SK-N-SH treated with all-trans-retinoic acid at 6 μM for 48 hours (cell line): ENCODE results near the gene PRDM15.

Experiments
- OSR1 ChIP-seq: fragments of 250-450 bp; sonication (Bioruptor Pico); IDR thresholded peaks from 2 replicates; pipeline ENCODE4 v1.8.0; 2022; ENCODE audit warnings: moderate library complexity, mild to moderate bottlenecking, inconsistent platforms
- RARB ChIP-seq: fragments of 250-450 bp; sonication (Bioruptor Pico); IDR thresholded peaks from 2 replicates; pipeline ENCODE4 v1.8.0; 2021; ENCODE audit warnings: mild to moderate bottlenecking, moderate library complexity
- TOX ChIP-seq: fragments of 250-450 bp; sonication (Bioruptor Pico); IDR thresholded peaks from 2 replicates; pipeline ENCODE4 v1.8.0; 2021; ENCODE audit warnings: mild to moderate bottlenecking, moderate library complexity, borderline replicate concordance
- ZNF70 ChIP-seq: fragments of 450-650 bp; formaldehyde crosslinking; IDR thresholded peaks from 2 replicates; pipeline ENCODE4 v1.5.0; 2020; ENCODE audit warnings: mild to moderate bottlenecking, moderate library complexity
- ZNF8 ChIP-seq: fragments of 450-650 bp; formaldehyde crosslinking; IDR thresholded peaks from 2 replicates; pipeline ENCODE4 v1.5.0; 2020; ENCODE audit warnings: mild to moderate bottlenecking, moderate library complexity
- TF ChIP-seq, protein P1 (sequence below): fragments of 250-450 bp; sonication (Bioruptor Pico); IDR thresholded peaks from 2 replicates; pipeline ENCODE4 v1.5.0; 2020; ENCODE audit warnings: mild to moderate bottlenecking, moderate library complexity
- TF ChIP-seq, protein P2 (sequence below): fragments of 250-450 bp; sonication (Bioruptor Pico); IDR thresholded peaks from 2 replicates; pipeline ENCODE4 v1.5.1; 2021; ENCODE audit warnings: mild to moderate bottlenecking, moderate library complexity
- TF ChIP-seq, protein P3 (sequence below): fragments of 250-450 bp; sonication (Bioruptor Pico); IDR thresholded peaks from 2 replicates; pipeline ENCODE4 v1.5.1; 2020; ENCODE audit warnings: low read depth, mild to moderate bottlenecking, moderate library complexity
- TF ChIP-seq, protein P4 (sequence below): fragments of 250-450 bp; sonication (Bioruptor Pico); IDR thresholded peaks from 2 replicates; pipeline ENCODE4 v1.8.0; 2020; ENCODE audit warnings: mild to moderate bottlenecking, moderate library complexity, borderline replicate concordance

DNA sequence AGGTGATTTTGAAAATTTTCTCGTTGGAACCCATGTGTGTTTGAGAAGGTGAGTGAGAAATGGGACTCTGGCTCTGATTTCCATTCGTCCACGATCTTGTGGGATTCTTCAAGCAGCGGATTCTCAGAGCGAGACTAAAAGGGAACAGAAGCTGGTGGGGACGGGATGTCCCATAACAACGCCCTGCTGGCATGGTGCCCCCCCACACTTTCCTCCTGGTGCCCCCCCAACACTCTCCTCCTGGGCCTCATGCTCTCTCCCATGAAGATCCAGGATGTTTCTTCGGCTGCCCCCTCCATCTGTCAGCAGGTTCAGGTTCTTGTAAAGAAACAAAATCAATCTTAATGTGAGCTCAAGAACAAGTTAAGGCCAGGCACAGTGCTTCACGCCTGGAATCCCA lies 29.1 kb downstream of the PRDM15 start:
- TF ChIP-seq, protein P1, sequence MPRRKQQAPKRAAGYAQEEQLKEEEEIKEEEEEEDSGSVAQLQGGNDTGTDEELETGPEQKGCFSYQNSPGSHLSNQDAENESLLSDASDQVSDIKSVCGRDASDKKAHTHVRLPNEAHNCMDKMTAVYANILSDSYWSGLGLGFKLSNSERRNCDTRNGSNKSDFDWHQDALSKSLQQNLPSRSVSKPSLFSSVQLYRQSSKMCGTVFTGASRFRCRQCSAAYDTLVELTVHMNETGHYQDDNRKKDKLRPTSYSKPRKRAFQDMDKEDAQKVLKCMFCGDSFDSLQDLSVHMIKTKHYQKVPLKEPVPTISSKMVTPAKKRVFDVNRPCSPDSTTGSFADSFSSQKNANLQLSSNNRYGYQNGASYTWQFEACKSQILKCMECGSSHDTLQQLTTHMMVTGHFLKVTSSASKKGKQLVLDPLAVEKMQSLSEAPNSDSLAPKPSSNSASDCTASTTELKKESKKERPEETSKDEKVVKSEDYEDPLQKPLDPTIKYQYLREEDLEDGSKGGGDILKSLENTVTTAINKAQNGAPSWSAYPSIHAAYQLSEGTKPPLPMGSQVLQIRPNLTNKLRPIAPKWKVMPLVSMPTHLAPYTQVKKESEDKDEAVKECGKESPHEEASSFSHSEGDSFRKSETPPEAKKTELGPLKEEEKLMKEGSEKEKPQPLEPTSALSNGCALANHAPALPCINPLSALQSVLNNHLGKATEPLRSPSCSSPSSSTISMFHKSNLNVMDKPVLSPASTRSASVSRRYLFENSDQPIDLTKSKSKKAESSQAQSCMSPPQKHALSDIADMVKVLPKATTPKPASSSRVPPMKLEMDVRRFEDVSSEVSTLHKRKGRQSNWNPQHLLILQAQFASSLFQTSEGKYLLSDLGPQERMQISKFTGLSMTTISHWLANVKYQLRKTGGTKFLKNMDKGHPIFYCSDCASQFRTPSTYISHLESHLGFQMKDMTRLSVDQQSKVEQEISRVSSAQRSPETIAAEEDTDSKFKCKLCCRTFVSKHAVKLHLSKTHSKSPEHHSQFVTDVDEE = no peak
- no peak for TF ChIP-seq ZNF8 (CRISPR knock-in tag)
- TF ChIP-seq, protein P2, sequence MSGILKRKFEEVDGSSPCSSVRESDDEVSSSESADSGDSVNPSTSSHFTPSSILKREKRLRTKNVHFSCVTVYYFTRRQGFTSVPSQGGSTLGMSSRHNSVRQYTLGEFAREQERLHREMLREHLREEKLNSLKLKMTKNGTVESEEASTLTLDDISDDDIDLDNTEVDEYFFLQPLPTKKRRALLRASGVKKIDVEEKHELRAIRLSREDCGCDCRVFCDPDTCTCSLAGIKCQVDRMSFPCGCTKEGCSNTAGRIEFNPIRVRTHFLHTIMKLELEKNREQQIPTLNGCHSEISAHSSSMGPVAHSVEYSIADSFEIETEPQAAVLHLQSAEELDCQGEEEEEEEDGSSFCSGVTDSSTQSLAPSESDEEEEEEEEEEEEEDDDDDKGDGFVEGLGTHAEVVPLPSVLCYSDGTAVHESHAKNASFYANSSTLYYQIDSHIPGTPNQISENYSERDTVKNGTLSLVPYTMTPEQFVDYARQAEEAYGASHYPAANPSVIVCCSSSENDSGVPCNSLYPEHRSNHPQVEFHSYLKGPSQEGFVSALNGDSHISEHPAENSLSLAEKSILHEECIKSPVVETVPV (CRISPR knock-in tag) = no peak
- no peak for TF ChIP-seq OSR1 (CRISPR knock-in tag)
- TF ChIP-seq, protein P3, sequence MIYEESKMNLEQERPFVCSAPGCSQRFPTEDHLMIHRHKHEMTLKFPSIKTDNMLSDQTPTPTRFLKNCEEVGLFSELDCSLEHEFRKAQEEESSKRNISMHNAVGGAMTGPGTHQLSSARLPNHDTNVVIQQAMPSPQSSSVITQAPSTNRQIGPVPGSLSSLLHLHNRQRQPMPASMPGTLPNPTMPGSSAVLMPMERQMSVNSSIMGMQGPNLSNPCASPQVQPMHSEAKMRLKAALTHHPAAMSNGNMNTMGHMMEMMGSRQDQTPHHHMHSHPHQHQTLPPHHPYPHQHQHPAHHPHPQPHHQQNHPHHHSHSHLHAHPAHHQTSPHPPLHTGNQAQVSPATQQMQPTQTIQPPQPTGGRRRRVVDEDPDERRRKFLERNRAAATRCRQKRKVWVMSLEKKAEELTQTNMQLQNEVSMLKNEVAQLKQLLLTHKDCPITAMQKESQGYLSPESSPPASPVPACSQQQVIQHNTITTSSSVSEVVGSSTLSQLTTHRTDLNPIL (CRISPR knock-in tag) = no peak
- TF ChIP-seq TOX (CRISPR knock-in tag) = no peak
- TF ChIP-seq ZNF70 (CRISPR knock-in tag) = no peak
- TF ChIP-seq RARB (CRISPR knock-in tag) = no peak
- TF ChIP-seq, protein P4, sequence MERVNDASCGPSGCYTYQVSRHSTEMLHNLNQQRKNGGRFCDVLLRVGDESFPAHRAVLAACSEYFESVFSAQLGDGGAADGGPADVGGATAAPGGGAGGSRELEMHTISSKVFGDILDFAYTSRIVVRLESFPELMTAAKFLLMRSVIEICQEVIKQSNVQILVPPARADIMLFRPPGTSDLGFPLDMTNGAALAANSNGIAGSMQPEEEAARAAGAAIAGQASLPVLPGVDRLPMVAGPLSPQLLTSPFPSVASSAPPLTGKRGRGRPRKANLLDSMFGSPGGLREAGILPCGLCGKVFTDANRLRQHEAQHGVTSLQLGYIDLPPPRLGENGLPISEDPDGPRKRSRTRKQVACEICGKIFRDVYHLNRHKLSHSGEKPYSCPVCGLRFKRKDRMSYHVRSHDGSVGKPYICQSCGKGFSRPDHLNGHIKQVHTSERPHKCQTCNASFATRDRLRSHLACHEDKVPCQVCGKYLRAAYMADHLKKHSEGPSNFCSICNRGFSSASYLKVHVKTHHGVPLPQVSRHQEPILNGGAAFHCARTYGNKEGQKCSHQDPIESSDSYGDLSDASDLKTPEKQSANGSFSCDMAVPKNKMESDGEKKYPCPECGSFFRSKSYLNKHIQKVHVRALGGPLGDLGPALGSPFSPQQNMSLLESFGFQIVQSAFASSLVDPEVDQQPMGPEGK (CRISPR knock-in tag) = no peak
